HL-60/S4 treated with phorbol 12-myristate 13-acetate at 8.2 ng/mL for 4 days and 3 days (cell line): ENCODE results near the gene ZNF792.
"Not testable (repeated sequence)": the region's sequence is repeated elsewhere in the genome, so short reads cannot be mapped to it uniquely, and the experiment has no call there.

ENCODE experiments used
- in situ Hi-C: fragments of 300-500 bp; cut with MboI; formaldehyde crosslinking; loops from 2 replicates; pipeline ENCODE4 v1.15.0; 2022; ENCODE audit warnings: low sequenced_read_pairs

The ZNF792 gene

GRCh38 chr19:34963573-34964406, at the start of gene ZNF792:
Gene ZNF792, minus strand, starts transcription at chr19:34964229. Its CDS starts 567 bp downstream, at chr19:34963662.
- in situ Hi-C loops, result no loop called here

DNA sequence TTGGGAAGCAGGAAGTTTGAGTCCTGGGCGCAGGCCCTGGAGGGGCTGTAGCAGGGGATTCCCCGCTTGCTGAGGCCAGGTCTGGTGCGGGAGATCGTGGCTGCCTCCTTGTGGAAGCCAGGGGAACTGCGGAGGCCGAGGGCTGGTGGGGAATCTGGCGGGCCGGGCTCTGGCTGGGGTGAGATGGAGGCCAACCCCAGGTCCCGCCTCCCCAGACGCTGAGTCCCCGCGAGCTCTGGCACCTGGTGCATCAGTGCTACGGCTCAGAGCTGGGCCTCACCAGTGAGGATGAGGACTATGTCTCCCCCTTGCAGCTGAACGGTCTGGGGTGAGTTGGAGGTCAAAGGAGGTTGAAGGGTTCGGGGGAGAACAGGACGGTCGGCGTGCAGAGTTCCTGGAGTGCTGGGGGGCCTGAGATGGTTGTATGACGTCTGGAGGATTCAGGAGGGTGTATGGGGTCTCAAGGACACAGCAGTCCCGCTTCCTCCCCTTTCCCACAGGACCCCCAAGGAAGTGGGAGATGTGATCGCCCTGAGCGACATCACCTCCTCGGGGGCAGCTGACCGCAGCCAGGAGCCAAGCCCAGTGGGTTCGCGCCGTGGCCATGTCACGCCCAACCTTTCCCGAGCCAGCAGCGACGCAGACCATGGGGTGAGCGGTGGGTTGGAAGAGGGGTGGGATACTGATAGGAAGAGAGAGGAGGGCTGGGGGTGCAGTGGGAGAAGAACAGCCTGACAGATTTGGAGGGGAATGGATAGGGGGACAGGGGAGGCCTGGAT, 49.2 kb upstream of the ZNF792 start:
- in situ Hi-C loops, result no loop called here

GRCh38 chr19:35011737-35012682, 48.0 kb upstream of the ZNF792 start:
- in situ Hi-C loops, result no loop called here

DNA sequence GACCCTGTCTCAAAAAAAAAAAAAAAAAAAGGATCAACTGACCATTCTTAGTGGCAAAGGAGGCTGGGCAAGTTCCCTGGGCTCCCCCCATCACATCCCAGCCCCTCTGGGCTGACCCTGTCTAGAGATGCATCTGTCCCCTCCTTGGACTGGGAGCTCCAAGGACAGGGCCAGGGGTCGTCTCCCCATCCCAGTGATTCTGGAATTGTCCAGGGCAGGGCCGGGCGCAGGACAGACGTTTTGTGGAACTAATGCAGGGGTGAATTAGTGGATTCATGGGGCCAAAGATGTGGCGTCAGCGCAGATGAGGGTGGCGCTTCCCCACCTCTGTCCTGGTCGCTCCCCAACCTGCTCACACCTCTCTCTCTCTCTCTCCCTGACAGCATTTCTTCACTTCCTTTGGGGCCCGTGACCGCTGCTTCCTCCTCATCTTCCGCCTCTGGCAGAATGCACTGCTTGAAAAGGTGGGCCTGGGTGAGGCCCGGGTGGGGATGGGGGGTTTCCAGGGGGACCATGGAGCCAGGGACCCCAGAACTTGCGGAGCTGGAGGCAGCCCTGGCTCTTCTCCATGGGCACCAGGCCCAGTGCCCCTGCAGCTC, 47.2 kb upstream of the ZNF792 start:
- in situ Hi-C loops, result no loop called here

- in situ Hi-C loops, result no loop called here
Measured at GRCh38 chr19:35009424-35010415, 45.7 kb upstream of the ZNF792 start.

- in situ Hi-C loops, result no loop called here
Measured at GRCh38 chr19:35008891-35009341, 44.9 kb upstream of the ZNF792 start.

DNA sequence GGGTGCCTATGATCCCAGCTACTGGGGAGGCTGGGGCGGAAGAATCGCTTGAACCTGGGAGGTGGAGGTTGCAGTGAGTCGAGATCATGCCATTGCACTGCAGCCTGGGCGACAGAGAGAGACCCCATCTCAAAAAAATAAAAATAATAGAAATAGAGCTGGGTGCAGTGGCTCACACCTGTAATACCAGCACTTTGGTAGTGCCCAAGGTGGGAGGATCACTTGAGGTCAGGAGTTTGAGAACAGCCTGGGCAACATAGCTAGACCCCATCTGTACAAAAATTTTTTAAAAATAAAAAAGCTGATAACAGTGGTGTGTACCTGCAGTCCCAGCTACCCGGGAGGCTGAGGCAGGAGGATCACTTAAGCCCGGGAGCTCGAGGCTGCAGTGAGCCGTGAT, 43.4 kb upstream of the ZNF792 start:
- in situ Hi-C loops, result not testable (repeated sequence)

DNA sequence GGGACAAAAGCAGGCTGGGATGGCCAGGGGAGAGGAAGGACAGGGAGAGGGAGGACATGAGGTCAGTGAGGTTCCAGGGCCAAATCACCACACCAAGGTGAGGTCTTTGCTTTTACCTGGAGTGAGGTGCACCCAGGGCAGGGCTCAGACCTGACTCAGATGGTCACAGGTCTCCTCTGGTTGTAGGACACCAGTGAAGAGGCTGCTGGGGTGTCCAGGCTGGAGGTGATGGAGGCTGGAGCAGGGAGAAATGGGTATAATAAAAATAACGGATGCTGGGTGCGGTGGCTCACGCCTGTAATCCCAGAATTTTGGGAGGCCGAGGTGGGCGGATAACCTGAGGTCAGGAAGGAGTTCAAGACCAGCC, 43.0 kb upstream of the ZNF792 start:
- in situ Hi-C loops, result no loop called here

GRCh38 chr19:35006342-35006998, 42.4 kb upstream of the ZNF792 start:
- in situ Hi-C loops, result no loop called here

DNA sequence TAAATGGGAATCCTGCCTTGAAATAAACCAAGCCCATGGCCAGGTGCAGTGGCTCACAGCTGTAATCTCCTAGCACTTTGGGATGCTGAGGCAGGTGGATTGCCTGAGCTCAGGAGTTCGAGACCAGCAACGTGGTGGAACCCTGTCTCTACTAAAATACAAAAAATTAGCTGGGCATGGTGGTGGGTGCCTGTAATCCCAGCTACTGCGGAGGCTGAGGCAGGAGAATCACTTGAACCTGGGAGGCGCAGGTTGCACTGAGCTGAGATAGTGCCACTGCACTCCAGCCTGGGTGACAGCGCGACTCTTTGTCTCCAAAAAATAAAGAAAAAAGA, 41.9 kb upstream of the ZNF792 start:
- in situ Hi-C loops, result not testable (repeated sequence)

DNA sequence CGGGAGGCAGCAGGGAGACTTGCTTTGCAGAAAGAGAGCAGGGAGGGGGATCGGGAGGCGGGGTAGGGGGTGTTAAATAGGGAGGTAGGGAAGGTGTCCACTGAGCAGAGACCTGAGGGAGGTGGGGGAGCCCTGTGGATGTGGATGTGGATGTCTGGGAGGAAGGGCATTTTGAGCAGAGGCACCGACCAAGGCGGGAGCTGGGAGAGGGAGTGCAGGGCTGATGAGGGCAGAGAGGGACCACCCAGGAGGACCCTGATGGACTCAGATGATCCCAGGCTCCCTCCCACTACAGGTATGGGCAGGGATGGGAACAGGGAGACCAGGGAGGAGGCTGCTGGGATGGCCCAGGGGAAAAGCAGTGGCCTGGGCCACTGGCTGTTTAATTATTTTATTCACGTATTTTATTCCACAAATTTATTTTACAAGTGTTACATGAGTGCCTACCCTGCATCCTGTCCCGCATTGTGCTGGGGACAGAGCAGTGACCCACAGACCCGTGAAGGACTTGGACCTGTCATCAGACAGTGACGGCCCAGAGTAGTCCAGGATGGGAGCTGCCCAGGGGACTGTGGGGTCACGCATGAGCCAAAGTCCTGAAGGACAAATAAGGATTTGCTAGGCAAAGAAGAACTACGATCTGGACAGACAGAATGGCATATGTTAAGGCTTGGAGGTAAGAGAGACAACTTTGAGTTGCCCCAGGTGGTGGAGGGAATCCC, 41.4 kb upstream of the ZNF792 start:
- in situ Hi-C loops, result no loop called here

DNA sequence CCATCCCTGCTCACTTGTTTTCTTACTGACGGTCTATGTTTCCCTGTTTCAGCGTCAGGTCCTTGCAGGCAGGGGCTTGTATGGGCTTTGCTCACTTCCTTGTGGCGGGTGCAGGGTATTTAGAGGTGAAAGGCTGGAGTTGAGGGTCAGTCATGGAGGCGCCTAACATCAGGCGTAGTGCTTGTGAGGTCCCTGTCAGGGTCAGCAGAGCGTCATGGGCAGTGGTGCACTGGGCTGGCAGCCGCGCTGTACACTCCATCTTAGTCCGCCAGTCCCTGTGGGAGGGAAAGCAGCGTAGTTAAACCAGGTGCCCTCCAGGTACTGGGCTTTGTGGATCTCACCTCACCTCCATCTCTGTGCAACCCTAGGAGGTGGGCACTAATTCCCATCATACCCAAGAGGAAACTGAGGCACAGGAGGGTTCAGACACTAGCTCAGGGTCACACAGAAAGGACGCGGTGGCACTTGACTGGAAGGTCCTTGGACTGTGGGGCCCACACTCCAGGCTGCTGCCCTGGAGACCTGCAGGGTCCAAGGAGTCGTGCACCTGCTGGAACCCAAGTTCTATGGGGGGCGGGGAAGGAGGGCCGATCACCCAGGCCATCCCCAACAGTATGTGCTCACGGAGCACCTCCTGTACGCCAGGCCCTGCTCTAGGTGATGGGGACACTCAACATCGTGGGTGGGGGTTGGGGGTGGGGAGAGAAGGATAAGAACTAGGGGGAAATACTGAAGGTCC, 40.7 kb upstream of the ZNF792 start:
- in situ Hi-C loops, result no loop called here

- in situ Hi-C loops, result no loop called here
Measured at GRCh38 chr19:35002037-35002535, 38.1 kb upstream of the ZNF792 start.

DNA sequence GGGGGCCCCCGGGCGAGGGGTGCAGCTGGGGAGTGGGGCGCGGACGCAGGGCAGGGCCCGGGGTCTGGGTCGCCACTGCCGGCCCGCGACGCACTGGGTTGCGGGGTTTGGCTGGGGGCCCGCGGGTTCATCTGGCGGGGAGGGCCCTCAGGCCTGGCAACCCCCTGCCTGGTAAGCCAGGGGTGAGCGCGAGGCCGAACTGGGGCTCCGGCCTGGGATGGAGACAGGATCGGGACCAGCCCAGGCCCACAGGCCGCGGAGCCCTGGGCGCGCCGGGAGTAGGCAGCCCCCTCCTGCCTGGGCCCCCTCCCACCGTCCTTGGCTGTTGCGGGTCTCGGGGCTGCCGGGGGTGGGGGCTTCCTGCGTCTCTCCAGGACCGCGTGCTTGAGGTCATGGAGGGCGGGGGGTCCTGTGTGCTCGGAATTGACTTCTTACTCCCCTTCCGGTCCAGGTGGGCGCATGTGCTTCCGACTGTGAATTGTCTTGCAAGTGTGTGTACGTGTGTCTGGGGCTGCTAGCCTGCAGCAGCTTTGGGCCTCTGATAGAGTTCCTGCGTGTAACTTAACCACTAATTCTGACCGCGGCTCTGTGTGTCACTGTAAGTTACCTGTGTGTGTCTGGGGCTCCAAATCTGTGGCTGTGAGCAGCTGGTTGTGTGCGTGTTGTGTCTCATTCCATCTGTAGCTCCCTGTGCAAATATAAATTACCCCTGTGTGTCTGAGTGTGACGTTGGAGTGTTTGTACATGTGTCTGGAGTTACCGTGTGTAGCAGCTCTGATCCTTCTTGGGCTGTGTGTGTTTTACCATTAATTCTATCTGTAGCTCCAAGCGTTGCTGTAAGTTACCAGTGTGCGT, 36.8 kb upstream of the ZNF792 start:
- in situ Hi-C loops, result no loop called here

- in situ Hi-C loops, result no loop called here
Measured at GRCh38 chr19:35000338-35000646, 36.3 kb upstream of the ZNF792 start.

- in situ Hi-C loops, result no loop called here
Measured at GRCh38 chr19:34999498-35000337, 35.7 kb upstream of the ZNF792 start, which contains the start of gene GRAMD1A. Gene GRAMD1A, plus strand, starts transcription at chr19:35000323. Its CDS starts 156 bp downstream, at chr19:35000479.
